Measurements from ENCODE around the gene AGXT.

The AGXT gene
- long read RNA-seq = 0 reads

DNA sequence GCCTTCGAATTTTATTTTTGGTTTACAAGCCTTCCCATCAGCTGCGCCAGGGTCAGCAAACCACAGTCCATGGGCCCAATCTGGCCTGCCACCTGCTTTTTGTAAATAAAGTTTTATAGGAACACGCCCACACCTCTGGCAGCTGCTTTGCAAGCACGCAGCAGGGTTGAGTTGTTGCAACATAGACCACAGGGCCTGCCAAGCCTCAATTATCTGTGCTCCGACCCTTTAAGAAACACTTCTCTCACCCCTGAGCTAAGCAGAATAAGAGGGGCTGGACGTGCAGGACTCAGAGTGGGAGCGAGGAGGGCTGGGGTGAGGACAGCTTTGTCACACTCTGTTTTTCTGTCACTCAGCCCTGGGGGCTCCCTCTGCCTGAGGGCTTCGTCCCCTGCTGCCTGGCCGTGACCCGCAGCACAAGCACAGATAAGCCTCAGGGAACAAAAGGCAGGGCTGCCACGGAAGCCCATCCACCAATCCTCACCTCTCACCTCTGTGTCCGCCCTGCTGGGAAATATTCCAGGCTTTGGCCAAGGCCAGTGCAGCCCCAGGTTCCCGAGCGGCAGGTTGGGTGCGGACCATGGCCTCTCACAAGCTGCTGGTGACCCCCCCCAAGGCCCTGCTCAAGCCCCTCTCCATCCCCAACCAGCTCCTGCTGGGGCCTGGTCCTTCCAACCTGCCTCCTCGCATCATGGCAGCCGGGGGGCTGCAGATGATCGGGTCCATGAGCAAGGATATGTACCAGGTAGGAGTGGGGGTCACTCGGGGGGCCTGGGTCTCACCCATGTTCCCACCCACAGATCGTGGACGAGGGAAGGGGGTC lies at the start of gene AGXT:
AGXT (plus strand) TSS at position 539 of the 823 bp plus-strand sequence; CDS start at position 581, 42 bp downstream.
- H3K27ac ChIP-seq (replicated peaks) = no peak within 1 kb of the TSS
- TF ChIP-seq SPI1 (IDR thresholded peaks at IDR 0.05; ENCODE audit: borderline replicate concordance, low read depth) = no peak
- TF ChIP-seq REST (IDR thresholded peaks at IDR 0.05; ENCODE audit: insufficient replicate concordance, low read depth) = no peak
- TF ChIP-seq, protein P1, sequence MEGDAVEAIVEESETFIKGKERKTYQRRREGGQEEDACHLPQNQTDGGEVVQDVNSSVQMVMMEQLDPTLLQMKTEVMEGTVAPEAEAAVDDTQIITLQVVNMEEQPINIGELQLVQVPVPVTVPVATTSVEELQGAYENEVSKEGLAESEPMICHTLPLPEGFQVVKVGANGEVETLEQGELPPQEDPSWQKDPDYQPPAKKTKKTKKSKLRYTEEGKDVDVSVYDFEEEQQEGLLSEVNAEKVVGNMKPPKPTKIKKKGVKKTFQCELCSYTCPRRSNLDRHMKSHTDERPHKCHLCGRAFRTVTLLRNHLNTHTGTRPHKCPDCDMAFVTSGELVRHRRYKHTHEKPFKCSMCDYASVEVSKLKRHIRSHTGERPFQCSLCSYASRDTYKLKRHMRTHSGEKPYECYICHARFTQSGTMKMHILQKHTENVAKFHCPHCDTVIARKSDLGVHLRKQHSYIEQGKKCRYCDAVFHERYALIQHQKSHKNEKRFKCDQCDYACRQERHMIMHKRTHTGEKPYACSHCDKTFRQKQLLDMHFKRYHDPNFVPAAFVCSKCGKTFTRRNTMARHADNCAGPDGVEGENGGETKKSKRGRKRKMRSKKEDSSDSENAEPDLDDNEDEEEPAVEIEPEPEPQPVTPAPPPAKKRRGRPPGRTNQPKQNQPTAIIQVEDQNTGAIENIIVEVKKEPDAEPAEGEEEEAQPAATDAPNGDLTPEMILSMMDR (IDR thresholded peaks at IDR 0.05; ENCODE audit: insufficient read depth, low read length) = no peak
- TF ChIP-seq GABPA (IDR thresholded peaks at IDR 0.05; ENCODE audit: low read depth) = no peak
- no peak for TF ChIP-seq POLR2AphosphoS5 (IDR thresholded peaks at IDR 0.05; ENCODE audit: low read depth)
- no peak within 1 kb of the TSS for H3K4me3 ChIP-seq (replicated peaks; ENCODE audit: insufficient read depth, low read length)
- H3K27me3 ChIP-seq (ENCODE audit: insufficient read depth, poor library complexity, severe bottlenecking) = no peaks in the 10 kb centered on the region
- peak in 1 of 2 experiments; percentile 13 for DNase-seq (ENCODE audit: low read depth in 1 of 2, low spot score in 1 of 2)

- Histone ChIP-seq H3K27ac (replicated peaks) (no peak overlapping the region), H3K4me3 (replicated peaks; ENCODE audit: insufficient read depth, low read length) (no peak overlapping the region), H3K27me3 (ENCODE audit: insufficient read depth, poor library complexity, severe bottlenecking) (peaks cover 45% of the 10 kb centered on the region)
- no peak for DNase-seq (ENCODE audit: low read depth in 1 of 2, low spot score in 1 of 2)
- no peak for TF ChIP-seq SPI1 (IDR thresholded peaks at IDR 0.05; ENCODE audit: borderline replicate concordance, low read depth)
- TF ChIP-seq POLR2AphosphoS5 (IDR thresholded peaks at IDR 0.05; ENCODE audit: low read depth) = no peak
- TF ChIP-seq, protein P1 (IDR thresholded peaks at IDR 0.05; ENCODE audit: insufficient read depth, low read length) = no peak
- no peak for TF ChIP-seq REST (IDR thresholded peaks at IDR 0.05; ENCODE audit: insufficient replicate concordance, low read depth)
- no peak for TF ChIP-seq GABPA (IDR thresholded peaks at IDR 0.05; ENCODE audit: low read depth)
Measured at GRCh38 chr2:240819126-240819857, 49.3 kb upstream of the AGXT start.

GRCh38 chr2:240819858-240820606 lies 48.6 kb upstream of the AGXT start, which contains the start of gene KIF1A:
Gene KIF1A (minus strand): TSS chr2:240820219. CDS start chr2:240797752, 22,467 bp downstream.
- H3K4me3 ChIP-seq (replicated peaks; ENCODE audit: insufficient read depth, low read length) = no peak within 1 kb of the TSS
- TF ChIP-seq POLR2AphosphoS5 (IDR thresholded peaks at IDR 0.05; ENCODE audit: low read depth) = no peak
- TF ChIP-seq GABPA (IDR thresholded peaks at IDR 0.05; ENCODE audit: low read depth) = no peak
- TF ChIP-seq, protein P1 (IDR thresholded peaks at IDR 0.05; ENCODE audit: insufficient read depth, low read length) = no peak
- no peak for TF ChIP-seq SPI1 (IDR thresholded peaks at IDR 0.05; ENCODE audit: borderline replicate concordance, low read depth)
- DNase-seq (ENCODE audit: low read depth in 1 of 2, low spot score in 1 of 2) = no peak
- peaks cover 51% of the 10 kb centered on the region for H3K27me3 ChIP-seq (ENCODE audit: insufficient read depth, poor library complexity, severe bottlenecking)
- no peak within 1 kb of the TSS for H3K27ac ChIP-seq (replicated peaks)
